ENCODE results near the gene HSD17B11. TPM values are rescaled to one million over a fixed set of nuclear protein-coding genes. Genes with fewer than 3 reads are reported as not detected.
"Not testable (repeated sequence)": the region's sequence is repeated elsewhere in the genome, so short reads cannot be mapped to it uniquely, and the experiment has no call there.

HSD17B11 gene
- total and polyA plus RNA-seq, 2 of the 8 experiments (the other 6 are each of a cell fraction or from before 2014, with no cell fraction given), result 6.0 to 9.0 TPM

- H4K5ac ChIP-seq (ENCODE audit: insufficient read length, low read depth, low read length); H3K4ac ChIP-seq (replicated peaks; ENCODE audit: insufficient read length, low read depth, low read length); POLR2A ChIA-PET (ENCODE audit: partially characterized antibody); H3K18ac ChIP-seq (ENCODE audit: extremely low read depth, low read length); FAIRE-seq; H2BK12ac ChIP-seq (ENCODE audit: low read depth, low read length); H3K56ac ChIP-seq (replicated peaks; ENCODE audit: insufficient read length, low read depth, low read length); H4K91ac ChIP-seq (replicated peaks; ENCODE audit: insufficient read length, low read length); H4K8ac ChIP-seq (ENCODE audit: extremely low read depth, insufficient read depth, low read length); H2AFZ ChIP-seq (ENCODE audit: low read length); H3K79me2 ChIP-seq (ENCODE audit: control insufficient read depth in 1 of 2, insufficient read depth in 2 of 2, low read length in 2 of 2); H3K9me3 ChIP-seq (ENCODE audit: insufficient read depth in 2 of 2, low read depth in 1 of 2, low read length in 1 of 2); H2BK120ac ChIP-seq (replicated peaks; ENCODE audit: low read depth, low read length); H3K23me2 ChIP-seq (ENCODE audit: low read depth, low read length); H3K9ac ChIP-seq (replicated peaks in 1 of 4; ENCODE audit: extremely low read depth in 1 of 4, low read depth in 3 of 4, low read length in 3 of 4); H2AK5ac ChIP-seq (ENCODE audit: low read depth, low read length); H3K27me3 ChIP-seq (replicated peaks in 1 of 4; ENCODE audit: control insufficient read depth in 3 of 4, extremely low read depth in 1 of 4, insufficient read depth in 3 of 4, low read length in 3 of 4); H2BK15ac ChIP-seq (ENCODE audit: low read length); H3K4me1 ChIP-seq (replicated peaks in 1 of 4; ENCODE audit: control insufficient read depth in 3 of 4, insufficient read depth in 4 of 4, low read length in 3 of 4); H3K23ac ChIP-seq (ENCODE audit: insufficient read length); H4K20me1 ChIP-seq (replicated peaks in 1 of 2; ENCODE audit: control insufficient read depth in 1 of 2, insufficient read depth in 2 of 2, low read length in 2 of 2); H3K14ac ChIP-seq (ENCODE audit: insufficient read length); H3K4me3 ChIP-seq (ENCODE audit: extremely low read depth in 1 of 4, insufficient read depth in 2 of 4, low read depth in 3 of 4, low read length in 4 of 4); H2BK20ac ChIP-seq (ENCODE audit: low read length); H2BK5ac ChIP-seq (ENCODE audit: low read depth, low read length); H3K4me2 ChIP-seq (ENCODE audit: insufficient read depth in 1 of 2, low read depth in 2 of 2, low read length in 2 of 2); H3K27ac ChIP-seq (ENCODE audit: low read depth, low read length); DNase-seq (ENCODE audit: low read depth in 1 of 2, low spot score in 2 of 2); H3K79me1 ChIP-seq (ENCODE audit: low read depth, low read length); H3K36me3 ChIP-seq (ENCODE audit: control insufficient read depth in 2 of 4, insufficient read depth in 4 of 4, low read length in 3 of 4): not testable (repeated sequence)
- WGBS, 2 experiments (ENCODE audit: extremely low coverage in 1 of 2, insufficient coverage in 1 of 2, insufficient read length in 1 of 2, insufficient replicate concordance in 2 of 2, low coverage in 1 of 2, low lambda C conversion rate in 2 of 2, missing lambda C conversion rate in 1 of 2), result 86% methylated on average over 5 of the region's 20 CpGs; no CpG with 5 or more reads in 1 of the 2 experiments
- CTCF ChIA-PET (ENCODE audit: partially characterized antibody), result interaction anchor here (0.6 to 1.2 kb wide), 4 partner anchors 16 to 115 kb away, joined by 3 to 4 read pairs (median 4); no protein-coding TSS in a partner anchor
Observed at GRCh38 chr4:87395851-87396250, 4.9 kb upstream of the HSD17B11 start.

GRCh38 chr4:87395073-87395472, 4.1 kb upstream of the HSD17B11 start:
- H3K56ac ChIP-seq (replicated peaks; ENCODE audit: insufficient read length, low read depth, low read length); H3K9ac ChIP-seq (replicated peaks in 1 of 4; ENCODE audit: extremely low read depth in 1 of 4, low read depth in 3 of 4, low read length in 3 of 4); H4K20me1 ChIP-seq (replicated peaks in 1 of 2; ENCODE audit: control insufficient read depth in 1 of 2, insufficient read depth in 2 of 2, low read length in 2 of 2); H3K4me2 ChIP-seq (ENCODE audit: insufficient read depth in 1 of 2, low read depth in 2 of 2, low read length in 2 of 2); H2BK20ac ChIP-seq (ENCODE audit: low read length); H3K27me3 ChIP-seq (replicated peaks in 1 of 4; ENCODE audit: control insufficient read depth in 3 of 4, extremely low read depth in 1 of 4, insufficient read depth in 3 of 4, low read length in 3 of 4); H3K4me1 ChIP-seq (replicated peaks in 1 of 4; ENCODE audit: control insufficient read depth in 3 of 4, insufficient read depth in 4 of 4, low read length in 3 of 4); H4K5ac ChIP-seq (ENCODE audit: insufficient read length, low read depth, low read length); H3K79me2 ChIP-seq (ENCODE audit: control insufficient read depth in 1 of 2, insufficient read depth in 2 of 2, low read length in 2 of 2); POLR2A ChIA-PET (ENCODE audit: partially characterized antibody); FAIRE-seq; H3K18ac ChIP-seq (ENCODE audit: extremely low read depth, low read length); DNase-seq (ENCODE audit: low read depth in 1 of 2, low spot score in 2 of 2); H2AK5ac ChIP-seq (ENCODE audit: low read depth, low read length); H4K91ac ChIP-seq (replicated peaks; ENCODE audit: insufficient read length, low read length); H4K8ac ChIP-seq (ENCODE audit: extremely low read depth, insufficient read depth, low read length); H2BK5ac ChIP-seq (ENCODE audit: low read depth, low read length); H3K9me3 ChIP-seq (ENCODE audit: insufficient read depth in 2 of 2, low read depth in 1 of 2, low read length in 1 of 2); H3K14ac ChIP-seq (ENCODE audit: insufficient read length); H3K23me2 ChIP-seq (ENCODE audit: low read depth, low read length); H3K79me1 ChIP-seq (ENCODE audit: low read depth, low read length); H3K36me3 ChIP-seq (ENCODE audit: control insufficient read depth in 2 of 4, insufficient read depth in 4 of 4, low read length in 3 of 4); H2BK120ac ChIP-seq (replicated peaks; ENCODE audit: low read depth, low read length); H3K4me3 ChIP-seq (ENCODE audit: extremely low read depth in 1 of 4, insufficient read depth in 2 of 4, low read depth in 3 of 4, low read length in 4 of 4); H2AFZ ChIP-seq (ENCODE audit: low read length); H3K23ac ChIP-seq (ENCODE audit: insufficient read length); H3K4ac ChIP-seq (replicated peaks; ENCODE audit: insufficient read length, low read depth, low read length); H3K27ac ChIP-seq (ENCODE audit: low read depth, low read length); H2BK12ac ChIP-seq (ENCODE audit: low read depth, low read length); H2BK15ac ChIP-seq (ENCODE audit: low read length): not testable (repeated sequence)
- 93% methylated on average over 17 of the region's 23 CpGs; no CpG with 5 or more reads in 1 of the 2 experiments for WGBS, 2 experiments (ENCODE audit: extremely low coverage in 1 of 2, insufficient coverage in 1 of 2, insufficient read length in 1 of 2, insufficient replicate concordance in 2 of 2, low coverage in 1 of 2, low lambda C conversion rate in 2 of 2, missing lambda C conversion rate in 1 of 2)
- CTCF ChIA-PET (ENCODE audit: partially characterized antibody), result interaction anchor here (0.6 to 1.2 kb wide), 4 partner anchors 15 to 116 kb away, joined by 3 to 4 read pairs (median 4); no protein-coding TSS in a partner anchor

Data from H1 (cell line).